Heart left ventricle (tissue), 16 donors: Measurements from ENCODE around the gene POLG. TPM values are rescaled to one million over a fixed set of nuclear protein-coding genes. Genes with fewer than 3 reads are reported as not detected.
A peak's percentile ranks its signal among the peaks of the same experiment; 100 is the strongest.

Source experiments
- ATAC-seq, 4 donors: fragments of 200-7000 bp; cut with Tn5 transposase; one replicate each; pipeline ENCODE4 v1.9.1; 2020 to 2022; ENCODE audit warnings: moderate library complexity in 4 of 4, mild to moderate bottlenecking in 3 of 4, moderate number of reproducible peaks in 1 of 4
- DNase-seq, 5 donors: peaks; one replicate each; pipeline ENCODE4 v3.0.0-alpha.2; 2020
- H3K27ac ChIP-seq, 12 donors: fragments of 200-600 bp; sonication (generic) in 4 of 12; one replicate each; pipeline versions ENCODE4 v1.5.0 to v1.8.0; 2016 to 2022; ENCODE audit warnings: mild to moderate bottlenecking in 2 of 12
- H3K27me3 ChIP-seq, 9 donors: fragments of 200-600 bp; sonication (generic) in 2 of 9; one replicate each; pipeline versions ENCODE4 v1.5.1 to v1.8.0; 2016 to 2022; ENCODE audit warnings: mild to moderate bottlenecking in 3 of 9
- H3K36me3 ChIP-seq, 9 donors: fragments of 200-600 bp; sonication (generic) in 2 of 9; one replicate each; pipeline versions ENCODE4 v1.5.0 to v1.8.0; 2018 to 2022; ENCODE audit warnings: mild to moderate bottlenecking in 2 of 9
- H3K4me1 ChIP-seq, 12 donors: fragments of 200-600 bp; sonication (generic) in 4 of 12; one replicate each; pipeline versions ENCODE4 v1.5.0 to v1.8.0; 2016 to 2022; ENCODE audit warnings: mild to moderate bottlenecking in 3 of 12
- H3K4me3 ChIP-seq, 12 donors: fragments of 200-600 bp; sonication (generic) in 4 of 12; one replicate each; pipeline versions ENCODE4 v1.5.0 to v1.8.0; 2017 to 2022; ENCODE audit warnings: mild to moderate bottlenecking in 9 of 12, moderate library complexity in 4 of 12
- H3K9me3 ChIP-seq, 12 donors: fragments of 200-600 bp; sonication (generic) in 4 of 12; one replicate each; pipeline versions ENCODE4 v1.5.0 to v1.8.0; 2016 to 2022; ENCODE audit warnings: mild to moderate bottlenecking in 1 of 12
- CTCF ChIP-seq, 12 donors: fragments of 200-600 bp; sonication (generic) in 4 of 12; IDR thresholded peaks; one replicate each; pipeline versions ENCODE4 v1.5.0 to v1.8.0; 2018 to 2022; ENCODE audit warnings: antibody characterized with exemption in 12 of 12, mild to moderate bottlenecking in 5 of 12
- POLR2A ChIP-seq, 2 donors: fragments of 450-650 bp; IDR thresholded peaks; one replicate each; pipeline ENCODE4 v1.6.1; 2017; ENCODE audit warnings: antibody characterized with exemption in 2 of 2, mild to moderate bottlenecking in 2 of 2, moderate library complexity in 2 of 2
- WGBS, 4 donors: extraction: QIAGEN DNeasy Blood & Tissue Kit in 2 of 4; methylation state at CpG; one replicate each; pipeline versions ENCODE4 v1.1.5 to v1.1.7; 2013 to 2018; 5-methylcytosine and 5-hydroxymethylcytosine counted together
- intact Hi-C, 10 donors: fragments of 100-400 bp; cut with DNase I; formaldehyde crosslinking; loops; one replicate each; pipeline versions ENCODE4 v1.11.1 to v1.14.2; 2022
- polyA plus RNA-seq, 2 donors: library from polyadenylated mRNA; stranded (reverse); fragments of 200-250 nt; gene quantifications; one replicate each; pipeline ENCODE4 v1.2.3, GENCODE V29; 2013
- total RNA-seq, 9 donors: library from RNA; depleted of rRNA in 2 of 9; stranded (reverse); fragments of >200 nt in 2 of 9; fragmentation: NEBNext Ultra II Directional in 3 of 9; extraction: Animal tissue kit (Norgen Biotek cat#: 25700) in 3 of 9; gene quantifications; one replicate each; pipeline versions ENCODE4 v1.1.0 to v1.2.4, GENCODE V29; 2016 to 2023
- donor health status: ischemic (EF 13 %, LVEDD 7.1; RV severe dilation, severe dysfunction).
- donor health status: healthy with polysubstance abuse.
- donor health status: DM: no; HTN: yes; CAD: no.
- donor health status: DM: no; HTN: no; CAD: no.
- donor health status: ischemic (EF 25% LVEDD 6.9; RV normal size, moderate dysfunction).
- donor health status: ischemic (EF 25% LVEDD 5.7; RV mildly dilated, moderate dysfunction).
- donor health status: healthy.
- donor health status: DM: yes; HTN: yes; CAD: no.
- donor health status: ischemic (EF 35%, LVEDD 5.7; RV mildly dilated, moderate dysfunction).
- donor health status: nonischemic (EF 11% LVEDD 7.7; RV severe dilation, severe dysfunction).
- donor health status: DM: yes; HTN: yes; CAD: no.
- donor health status: PGD.
- donor health status: ischemic (EF 29% LVEDD 5.4; RV normal size, mild dysfunction).
- donor health status: nonischemic (EF 23%, LVEDD 6.1; RV moderate dilation, normal function).

The POLG gene
- total and polyA plus RNA-seq, 11 donors: 32.1 to 79.8 (median 38.4) TPM

DNA sequence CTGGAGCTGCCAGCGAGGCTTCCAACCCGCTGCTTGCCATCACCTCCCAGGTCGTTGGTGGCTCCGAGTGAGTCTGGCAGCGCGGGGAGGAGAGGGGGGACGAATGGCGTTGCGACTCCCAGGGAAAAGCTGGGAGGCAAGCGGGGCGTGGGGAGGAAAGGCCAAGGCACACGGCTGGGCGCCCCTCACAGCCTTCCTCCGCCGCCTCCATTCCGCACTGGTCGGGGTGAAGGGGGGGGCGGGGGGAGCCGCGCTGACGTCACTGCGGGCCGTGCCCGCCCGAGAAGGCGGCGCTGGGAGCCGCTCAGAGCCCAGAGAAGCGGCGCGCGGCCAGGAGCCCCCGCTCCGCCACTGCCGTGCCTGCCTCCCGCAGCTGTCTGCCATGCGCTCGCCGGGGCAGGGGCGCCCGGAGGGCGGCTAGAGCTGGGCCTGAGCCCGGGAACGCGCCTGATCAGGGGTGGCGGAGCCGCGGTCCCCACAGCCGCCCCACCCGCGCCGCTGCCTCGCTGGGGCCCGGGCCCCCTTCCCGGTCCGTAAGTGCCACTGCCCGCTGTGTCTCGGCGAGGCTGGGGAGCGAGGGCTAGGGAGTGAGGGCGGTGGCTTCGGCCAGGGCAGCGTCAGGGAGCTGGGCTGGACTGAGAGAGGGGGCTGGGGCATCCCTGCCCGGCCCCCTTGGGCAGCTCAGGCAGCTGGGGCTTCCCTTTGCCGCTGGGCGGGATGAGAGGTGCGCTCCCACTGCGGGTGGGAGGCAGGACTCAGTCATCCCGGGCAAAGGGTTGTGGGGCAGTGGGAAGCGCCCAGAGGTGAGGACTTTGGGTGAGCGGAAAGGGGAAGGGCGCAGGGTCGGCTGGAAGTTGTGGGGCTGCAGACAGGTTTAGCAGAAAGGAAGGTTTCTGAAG lies 27.8 kb upstream of the POLG start:
- peaks cover 0 to 46% (median 10%) of the 10 kb centered on the region in 12 donors for H3K4me1 ChIP-seq
- no peaks in the 10 kb centered on the region for H3K9me3 ChIP-seq
- TF ChIP-seq CTCF (IDR thresholded peaks at IDR 0.05): no peak
- no peak for TF ChIP-seq POLR2A (IDR thresholded peaks at IDR 0.05)
- DNase-seq: no peak
- WGBS, 4 donors: 4 to 8% (median 6%) methylated on average over 19 to 73 of the region's 73 CpGs
- no peaks in the 10 kb centered on the region for H3K36me3 ChIP-seq
- peak overlapping the region in 2 of 12 donors; percentile 10 to 17 for H3K4me3 ChIP-seq
- intact Hi-C loops: loop anchor here in 2 of 10 donors (5.0 to 10.0 kb wide), 2 partner anchors 55 to 192 kb away; no protein-coding TSS in a partner anchor
- no peak overlapping the region for H3K27ac ChIP-seq
- H3K27me3 ChIP-seq: peaks cover 68 to 100% (median 97%) of the 10 kb centered on the region in 9 donors
- ATAC-seq: no peak

- TF ChIP-seq CTCF (IDR thresholded peaks at IDR 0.05) (no peak), POLR2A (IDR thresholded peaks at IDR 0.05) (no peak)
- intact Hi-C loops: loop anchor here in 3 of 10 donors (2.0 to 10.0 kb wide), 4 partner anchors 56 to 193 kb away; no protein-coding TSS in a partner anchor
- peak overlapping the region in 2 of 12 donors; percentile 10 to 17 for H3K4me3 ChIP-seq
- no peaks in the 10 kb centered on the region for H3K9me3 ChIP-seq
- DNase-seq (peak; percentile 59 to 82 (median 63)), ATAC-seq (peak in 3 of 4 donors; percentile 69 to 77 (median 71))
- peaks cover 60 to 100% (median 96%) of the 10 kb centered on the region in 9 donors for H3K27me3 ChIP-seq
- H3K27ac ChIP-seq: no peak overlapping the region
- H3K36me3 ChIP-seq: no peaks in the 10 kb centered on the region
- H3K4me1 ChIP-seq: peaks cover 0 to 39% (median 8%) of the 10 kb centered on the region in 12 donors
- 9 to 22% (median 9%) methylated on average over 16 to 41 of the region's 41 CpGs for WGBS, 4 donors
Measured at GRCh38 chr15:89361451-89362202, 27.0 kb upstream of the POLG start.

DNA sequence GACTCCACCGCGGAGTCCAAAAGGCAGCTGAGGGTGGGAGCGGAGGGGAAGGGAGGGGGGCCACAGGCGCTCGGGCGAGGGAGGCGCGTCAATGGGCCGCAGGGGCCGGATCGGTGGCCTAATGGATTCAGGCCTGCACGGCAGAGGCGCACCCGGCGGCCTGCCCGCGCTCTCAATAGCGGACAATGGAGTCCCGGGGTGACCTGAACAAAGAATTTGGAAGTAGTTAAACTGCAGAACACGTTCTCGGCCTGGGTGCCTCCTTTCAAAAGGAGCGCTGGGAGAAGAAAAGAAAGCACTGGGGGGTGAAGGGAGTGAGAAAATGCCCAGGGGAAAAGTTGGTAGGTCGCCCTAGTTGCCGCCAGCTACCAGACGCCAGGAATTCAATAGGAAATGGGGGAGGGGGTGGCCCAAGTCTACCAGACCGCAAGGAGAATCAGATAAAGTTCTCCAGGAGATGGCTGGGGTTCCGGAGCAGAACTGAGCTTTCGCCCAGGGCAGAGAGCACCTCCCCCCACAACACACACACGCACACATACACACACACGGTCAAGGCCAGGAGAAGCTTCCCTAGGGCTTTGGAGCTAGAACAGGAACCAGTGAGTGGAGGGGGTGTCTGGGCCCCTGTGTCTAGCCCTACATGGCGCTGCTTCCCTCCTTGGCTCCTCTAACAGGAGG lies 25.8 kb upstream of the POLG start:
- Histone ChIP-seq H3K27ac (no peak overlapping the region), H3K27me3 (peaks cover 50 to 100% (median 91%) of the 10 kb centered on the region in 9 donors), H3K4me1 (peaks cover 0 to 39% (median 8%) of the 10 kb centered on the region in 12 donors), H3K4me3 (no peak overlapping the region), H3K36me3 (no peaks in the 10 kb centered on the region), H3K9me3 (no peaks in the 10 kb centered on the region)
- ATAC-seq: no peak
- TF ChIP-seq POLR2A (IDR thresholded peaks at IDR 0.05) (no peak), CTCF (IDR thresholded peaks at IDR 0.05) (no peak)
- DNase-seq: no peak
- intact Hi-C loops: loop anchor here in 3 of 10 donors (2.0 to 10.0 kb wide), 4 partner anchors 57 to 194 kb away; no protein-coding TSS in a partner anchor
- 4 to 5% (median 5%) methylated on average over 30 to 31 of the region's 31 CpGs for WGBS, 4 donors
